HG03378 (cell line): ENCODE measurements around the gene OCRL.
A peak's percentile ranks its signal among the peaks of the same experiment; 100 is the strongest.

Experiments used
- ATAC-seq: cut with Tn5 transposase; IDR thresholded peaks from one replicate; pipeline ENCODE4 v1.9.1; 2021; ENCODE audit warnings: mild to moderate bottlenecking, moderate library complexity; ENCODE audit not compliant: unreplicated experiment

OCRL gene

GRCh38 chrX:129540068-129540653 lies at the start of gene OCRL:
OCRL (plus strand) TSS chrX:129540259; CDS start chrX:129540440, 181 bp downstream.
- ATAC-seq, result peak; percentile 91

- ATAC-seq, result no peak
These were observed 49.7 kb upstream of the OCRL start for GRCh38 chrX:129490330-129490729.

- ATAC-seq, result no peak
These were observed 46.4 kb upstream of the OCRL start for GRCh38 chrX:129493643-129494042.

- no peak for ATAC-seq
These were observed 45.2 kb upstream of the OCRL start for GRCh38 chrX:129494887-129495286.

- ATAC-seq, result no peak
These were observed 44.2 kb upstream of the OCRL start for GRCh38 chrX:129495900-129496299.

GRCh38 chrX:129496625-129497024 lies 43.4 kb upstream of the OCRL start:
- no peak for ATAC-seq

- no peak for ATAC-seq
These were observed 42.8 kb upstream of the OCRL start for GRCh38 chrX:129497146-129497843.

GRCh38 chrX:129510331-129510730 lies 29.7 kb upstream of the OCRL start:
- no peak for ATAC-seq

- ATAC-seq, result no peak
These were observed 28.4 kb upstream of the OCRL start for GRCh38 chrX:129511689-129512088.

GRCh38 chrX:129512409-129512808 lies 27.6 kb upstream of the OCRL start:
- no peak for ATAC-seq

- no peak for ATAC-seq
These were observed 23.7 kb upstream of the OCRL start for GRCh38 chrX:129516402-129516801.

- ATAC-seq, result no peak
These were observed 19.9 kb upstream of the OCRL start for GRCh38 chrX:129520151-129520550.

- ATAC-seq, result no peak
These were observed 17.6 kb upstream of the OCRL start for GRCh38 chrX:129522184-129523078.

- no peak for ATAC-seq
These were observed 16.8 kb upstream of the OCRL start, which contains the start of gene SMARCA1 for GRCh38 chrX:129523079-129523911. SMARCA1 (minus strand) TSS chrX:129523490; CDS start chrX:129523370, 120 bp downstream.

GRCh38 chrX:129524250-129524850 lies 15.7 kb upstream of the OCRL start:
- ATAC-seq, result no peak

GRCh38 chrX:129525162-129525561 lies 14.9 kb upstream of the OCRL start:
- ATAC-seq, result no peak

GRCh38 chrX:129525896-129526295 lies 14.2 kb upstream of the OCRL start:
- ATAC-seq, result no peak

- ATAC-seq, result no peak
These were observed 10.3 kb upstream of the OCRL start for GRCh38 chrX:129529685-129530281.

GRCh38 chrX:129530410-129530809 lies 9.6 kb upstream of the OCRL start:
- no peak for ATAC-seq

- no peak for ATAC-seq
These were observed 8.9 kb upstream of the OCRL start for GRCh38 chrX:129531132-129531531.
